ENCODE data around the gene SLC30A4. TPM values are rescaled to one million over a fixed set of nuclear protein-coding genes. Genes with fewer than 3 reads are reported as not detected.

Gene SLC30A4
- total RNA-seq, 3 donors from 2014 or later, result 5.6 to 11.5 (median 5.9) TPM

GRCh38 chr15:45481135-45481534 lies 41.4 kb downstream of the SLC30A4 start:
- Histone ChIP-seq H3K27me3 (no peaks in the 10 kb centered on the region), H3K36me3 (no peaks in the 10 kb centered on the region), H3K9me3 (no peaks in the 10 kb centered on the region), H3K27ac (no peak overlapping the region), H3K4me3 (no peak overlapping the region), H3K4me1 (no peaks in the 10 kb centered on the region)
- TF ChIP-seq CTCF (IDR thresholded peaks at IDR 0.05) (no peak), POLR2AphosphoS5 (IDR thresholded peaks at IDR 0.05) (no peak), POLR2A (IDR thresholded peaks at IDR 0.05) (no peak)
- intact Hi-C loops (cut with DNase I; ENCODE audit: low total_unique reads), result no loop called here
- DNase-seq (ENCODE audit: low spot score in 2 of 2), result no peak

- TF ChIP-seq CTCF (IDR thresholded peaks at IDR 0.05) (no peak), POLR2AphosphoS5 (IDR thresholded peaks at IDR 0.05) (no peak), POLR2A (IDR thresholded peaks at IDR 0.05) (no peak)
- no peaks in the 10 kb centered on the region for H3K9me3 ChIP-seq
- no peak for DNase-seq (ENCODE audit: low spot score in 2 of 2)
- H3K4me3 ChIP-seq, result no peak overlapping the region
- no peaks in the 10 kb centered on the region for H3K36me3 ChIP-seq
- H3K4me1 ChIP-seq, result no peaks in the 10 kb centered on the region
- intact Hi-C loops (cut with DNase I; ENCODE audit: low total_unique reads), result no loop called here
- no peaks in the 10 kb centered on the region for H3K27me3 ChIP-seq
- H3K27ac ChIP-seq, result no peak overlapping the region
These were observed 46.1 kb downstream of the SLC30A4 start for GRCh38 chr15:45476410-45476809.

GRCh38 chr15:45474799-45475198 lies 47.8 kb downstream of the SLC30A4 start:
- Histone ChIP-seq H3K27ac (no peak overlapping the region), H3K36me3 (no peaks in the 10 kb centered on the region), H3K4me1 (no peaks in the 10 kb centered on the region), H3K4me3 (no peak overlapping the region), H3K9me3 (no peaks in the 10 kb centered on the region), H3K27me3 (no peaks in the 10 kb centered on the region)
- no peak for TF ChIP-seq CTCF (IDR thresholded peaks at IDR 0.05)
- no peak for DNase-seq (ENCODE audit: low spot score in 2 of 2)
- intact Hi-C loops (cut with DNase I; ENCODE audit: low total_unique reads), result no loop called here

GRCh38 chr15:45473068-45473467 lies 49.5 kb downstream of the SLC30A4 start:
- no peaks in the 10 kb centered on the region for H3K27me3 ChIP-seq
- intact Hi-C loops (cut with DNase I; ENCODE audit: low total_unique reads), result no loop called here
- H3K4me3 ChIP-seq, result no peak overlapping the region
- no peak overlapping the region for H3K27ac ChIP-seq
- TF ChIP-seq CTCF (IDR thresholded peaks at IDR 0.05) (no peak), POLR2AphosphoS5 (IDR thresholded peaks at IDR 0.05) (no peak), POLR2A (IDR thresholded peaks at IDR 0.05) (no peak)
- DNase-seq (ENCODE audit: low spot score in 2 of 2), result no peak
- H3K9me3 ChIP-seq, result no peaks in the 10 kb centered on the region
- H3K4me1 ChIP-seq, result no peaks in the 10 kb centered on the region
- no peaks in the 10 kb centered on the region for H3K36me3 ChIP-seq

- intact Hi-C loops (cut with DNase I; ENCODE audit: low total_unique reads), result no loop called here
- no peak for DNase-seq (ENCODE audit: low spot score in 2 of 2)
- Histone ChIP-seq H3K4me3 (no peak overlapping the region), H3K9me3 (no peaks in the 10 kb centered on the region), H3K27me3 (no peaks in the 10 kb centered on the region), H3K4me1 (no peaks in the 10 kb centered on the region), H3K27ac (no peak overlapping the region), H3K36me3 (no peaks in the 10 kb centered on the region)
- TF ChIP-seq CTCF (IDR thresholded peaks at IDR 0.05) (no peak), POLR2AphosphoS5 (IDR thresholded peaks at IDR 0.05) (no peak), POLR2A (IDR thresholded peaks at IDR 0.05) (no peak)
These were observed 51.4 kb downstream of the SLC30A4 start for GRCh38 chr15:45471151-45471550.
